Amniotic stem cell (primary cell): ENCODE data around the gene RPP40.

Experiments
- DNase-seq: peaks from one replicate; lab custom pipeline; 2025; lab: John Stamatoyannopoulos, UW

RPP40 gene

DNA sequence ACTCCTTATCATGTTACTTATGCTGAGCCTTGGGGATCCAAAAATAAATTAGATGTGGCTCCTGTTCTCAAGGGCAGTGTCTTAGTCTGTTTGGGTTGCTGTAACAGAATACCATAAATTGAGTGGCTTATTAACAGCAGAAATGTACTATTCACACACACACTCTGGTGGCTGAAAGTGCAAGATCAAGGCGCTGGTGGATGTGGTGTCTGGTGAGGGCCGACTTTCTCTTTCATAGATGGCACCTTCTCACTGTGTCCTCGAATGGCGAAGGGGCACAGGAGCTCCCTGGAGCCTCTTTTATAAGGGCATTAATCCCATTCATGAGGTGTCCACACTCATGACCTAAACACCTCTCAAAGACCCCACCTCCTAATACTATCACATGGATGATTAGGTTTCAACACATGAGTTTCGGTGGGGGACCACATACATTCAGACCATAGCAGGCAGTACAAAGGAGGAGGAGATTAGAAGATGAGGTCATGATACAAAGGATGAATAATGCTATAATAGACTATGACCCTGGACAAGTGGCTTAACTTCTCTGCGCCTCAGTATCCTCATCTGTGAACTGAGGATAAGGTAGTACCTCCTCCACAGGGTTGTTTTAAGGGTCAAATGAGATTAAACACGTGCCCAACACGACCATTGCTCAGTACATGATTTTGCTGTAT lies 34.1 kb downstream of the RPP40 start:
- no peak for DNase-seq

GRCh38 chr6:4967301-4968030 lies 36.4 kb downstream of the RPP40 start:
- DNase-seq, result no peak

- DNase-seq, result no peak
Observed at GRCh38 chr6:4965562-4966389, 38.1 kb downstream of the RPP40 start.

DNA sequence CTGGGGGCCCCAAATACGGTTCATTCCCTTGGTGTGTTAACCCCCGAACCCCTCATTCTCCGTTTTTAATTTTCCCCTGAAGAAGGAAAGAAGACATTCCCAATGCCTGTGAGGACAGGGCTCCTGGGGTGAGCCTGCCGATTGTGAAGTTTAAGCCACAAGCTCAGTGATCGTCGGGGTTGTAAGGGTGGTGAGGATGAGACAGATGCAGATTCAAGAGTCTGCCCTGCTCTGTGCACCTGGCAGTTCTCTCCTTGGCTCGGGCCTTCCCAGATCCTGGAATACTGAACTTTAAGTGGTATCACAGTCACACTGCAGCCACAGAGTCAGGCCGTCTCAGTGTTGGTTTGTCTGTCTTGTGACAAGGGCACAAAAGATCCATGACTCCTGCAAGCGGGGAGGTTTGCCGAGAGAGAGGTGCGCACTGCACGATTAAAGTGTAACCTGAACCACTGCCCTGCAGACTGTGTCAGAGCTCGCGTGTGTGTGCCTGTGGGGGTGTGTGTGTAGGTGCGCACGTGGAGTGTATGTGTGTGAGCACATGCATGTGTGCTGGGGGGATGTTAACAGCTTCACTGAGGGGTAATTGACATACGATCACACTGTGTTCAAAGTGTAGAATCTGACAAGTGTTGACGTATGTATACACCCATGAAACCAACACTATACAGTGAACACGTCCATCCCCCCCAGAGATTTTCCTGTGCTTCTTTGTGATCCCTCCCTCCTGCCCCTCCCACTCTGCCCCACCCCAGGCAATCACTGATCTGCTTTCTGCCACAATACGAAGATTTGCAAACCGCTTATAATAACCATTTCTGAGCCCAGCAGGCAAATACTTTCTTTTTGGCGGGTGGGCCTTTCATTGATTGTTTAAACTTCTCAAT lies 38.9 kb downstream of the RPP40 start:
- DNase-seq, result no peak

DNA sequence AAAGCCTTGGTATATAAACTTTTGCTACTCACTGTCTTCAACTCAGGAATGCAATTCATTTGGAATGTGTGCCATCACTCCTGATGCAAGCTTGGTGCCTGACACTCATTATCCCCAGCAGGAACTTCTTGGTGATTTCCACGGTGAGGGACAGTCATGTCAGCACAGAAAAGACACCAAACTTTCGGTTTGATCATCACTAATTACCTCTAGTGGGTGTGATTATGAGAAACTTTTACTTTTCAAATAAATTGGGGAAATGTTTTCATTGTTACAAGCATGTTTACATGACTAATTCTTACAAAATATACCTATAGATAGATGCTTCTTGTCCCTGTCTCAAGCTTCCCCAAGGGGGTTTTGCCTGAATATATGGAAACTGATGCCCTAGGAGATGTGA lies 40.9 kb downstream of the RPP40 start:
- DNase-seq, result no peak

DNA sequence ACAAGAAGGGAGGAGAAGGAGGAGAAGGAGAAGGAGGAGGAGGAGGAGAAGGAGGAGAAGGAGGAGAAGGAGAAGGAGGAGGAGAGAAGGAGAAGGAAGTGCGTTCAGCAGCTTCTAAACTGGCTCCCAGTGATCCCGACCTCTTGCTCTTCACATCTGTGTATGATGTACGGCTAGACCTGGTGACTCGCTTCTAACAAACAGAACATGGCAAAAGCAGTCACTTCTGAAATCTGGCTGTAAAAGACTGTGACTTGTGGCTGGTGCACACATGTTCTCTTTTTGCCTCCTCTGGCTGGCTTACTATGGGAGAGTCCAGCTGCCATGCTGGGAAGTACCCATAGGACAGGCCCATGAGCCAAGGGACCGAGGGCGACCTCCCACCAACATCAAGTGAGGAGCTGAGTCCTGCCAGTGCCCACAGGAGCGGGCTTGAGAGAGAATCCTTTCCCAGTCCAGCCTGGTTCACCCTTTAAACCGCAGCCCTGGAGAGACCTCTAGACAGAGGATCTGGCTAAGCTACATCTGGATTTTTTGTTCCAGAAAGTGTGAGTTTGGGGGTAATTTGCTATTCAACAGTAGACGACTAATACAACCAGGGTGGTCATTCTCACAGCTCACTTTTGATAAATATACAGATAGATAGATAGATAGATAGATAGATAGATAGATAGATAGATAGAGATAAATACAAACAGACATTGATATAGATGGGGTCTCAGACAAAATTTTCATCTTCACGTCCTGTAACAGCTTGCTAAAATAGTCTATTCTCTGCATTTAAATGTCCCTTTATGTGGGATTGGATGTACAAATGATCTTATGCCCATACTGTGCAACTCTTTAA lies 42.3 kb downstream of the RPP40 start:
- no peak for DNase-seq

DNA sequence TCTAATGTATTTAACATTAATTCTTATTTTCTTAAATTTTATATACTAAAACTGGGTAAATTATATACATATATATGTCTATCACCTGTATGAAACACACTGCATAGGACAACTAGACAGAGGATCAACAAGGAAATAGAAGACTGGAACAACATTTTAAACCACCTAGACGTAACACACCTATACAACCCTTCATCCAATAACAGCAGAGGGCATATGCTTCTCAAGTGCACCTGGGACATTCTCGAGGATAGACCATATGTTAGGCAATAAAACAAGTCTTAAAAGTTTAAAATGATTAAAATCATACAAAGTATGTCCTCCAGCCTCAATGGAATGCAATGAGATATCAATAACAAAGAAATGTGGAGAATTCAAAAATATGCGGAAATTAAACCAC lies 45.2 kb downstream of the RPP40 start:
- DNase-seq, result no peak

DNA sequence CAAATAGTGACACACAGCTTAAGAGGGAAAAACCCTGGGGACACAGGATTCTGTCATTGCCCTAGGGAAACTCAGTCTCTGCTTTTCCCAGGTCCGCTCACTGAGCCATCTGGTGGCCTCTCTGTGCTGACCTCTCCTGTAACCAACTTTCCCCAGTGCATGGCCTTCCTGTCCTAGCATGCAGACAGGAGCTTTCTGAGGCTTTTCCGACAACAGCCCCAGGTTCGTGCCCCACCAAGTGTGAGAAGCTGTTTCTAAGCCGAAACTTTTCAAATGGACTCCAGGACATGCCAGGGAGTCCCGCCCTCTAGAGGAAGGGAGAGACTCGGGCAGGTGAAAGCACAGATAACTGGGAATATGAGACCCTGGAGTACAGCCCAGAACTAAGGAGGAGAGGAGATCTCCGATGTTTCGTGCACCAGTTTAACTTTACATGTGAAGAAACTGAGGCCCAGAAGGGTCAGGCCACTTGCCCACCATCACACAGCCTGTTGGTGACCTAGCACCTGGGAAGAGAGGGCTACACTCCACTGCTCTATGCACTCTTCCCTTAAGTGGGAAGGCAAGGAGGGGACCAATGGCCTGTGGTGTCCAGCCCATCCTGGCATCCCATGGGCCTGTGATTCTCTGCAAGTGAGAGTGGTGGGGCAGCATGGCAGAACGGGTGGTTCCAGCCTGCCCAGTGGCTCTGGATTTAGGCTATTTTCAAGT lies 46.2 kb downstream of the RPP40 start:
- DNase-seq, result no peak

GRCh38 chr6:4956625-4957024 lies 47.2 kb downstream of the RPP40 start:
- DNase-seq, result no peak

GRCh38 chr6:4953440-4953839 lies 50.4 kb downstream of the RPP40 start:
- DNase-seq, result no peak

GRCh38 chr6:4950836-4951533 lies 52.9 kb downstream of the RPP40 start:
- DNase-seq, result no peak

GRCh38 chr6:4950076-4950475 lies 53.8 kb downstream of the RPP40 start:
- DNase-seq, result no peak

- no peak for DNase-seq
Observed at GRCh38 chr6:4948781-4949450, 54.9 kb downstream of the RPP40 start.

DNA sequence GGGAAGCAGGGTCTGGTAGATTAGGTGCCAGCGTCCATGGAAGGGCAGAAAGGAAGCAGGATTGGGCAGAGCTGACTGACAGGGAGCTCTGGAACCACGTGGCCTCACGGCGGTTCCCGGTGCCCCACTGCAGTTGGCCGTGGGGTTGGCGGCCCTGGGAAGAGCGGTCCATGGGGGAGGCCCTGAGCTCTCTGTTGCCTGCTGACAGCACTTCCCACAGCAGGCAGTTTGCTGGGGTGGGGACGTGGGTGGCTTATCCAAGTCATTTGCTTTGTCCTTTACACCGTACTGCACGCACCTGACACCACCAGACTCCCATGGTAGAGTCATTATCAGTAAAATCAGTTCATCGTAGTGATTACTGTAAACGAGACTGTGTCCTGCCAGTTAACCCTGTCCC lies 56.1 kb downstream of the RPP40 start:
- DNase-seq, result no peak

DNA sequence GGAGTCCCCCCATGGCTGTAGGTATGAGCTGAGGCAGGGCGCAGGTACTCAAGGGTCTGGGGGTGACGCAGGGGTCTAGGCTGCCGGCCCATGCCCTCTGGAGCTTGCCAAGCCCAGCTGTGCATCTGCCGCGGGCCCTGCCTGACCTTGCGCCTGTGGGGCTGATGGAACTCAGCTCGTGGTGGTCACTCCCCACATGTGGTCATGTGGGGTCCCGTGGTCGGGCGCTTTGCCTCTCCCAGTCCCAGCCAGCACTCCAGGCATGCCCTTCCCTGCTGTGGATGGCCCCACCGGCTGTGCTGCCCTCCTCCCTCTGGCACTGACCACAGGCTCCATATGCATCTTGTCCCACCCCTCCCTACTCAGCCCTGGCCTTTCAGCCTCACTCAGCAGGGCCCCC lies 57.3 kb downstream of the RPP40 start:
- DNase-seq, result no peak
